ENCODE data around the gene ITGB4. TPM values are rescaled to one million over a fixed set of nuclear protein-coding genes. Genes with fewer than 3 reads are reported as not detected.
A peak's percentile ranks its signal among the peaks of the same experiment; 100 is the strongest.

Gene ITGB4
- total RNA-seq, 1 experiment from 2014 or later = 0.19 TPM

- Histone ChIP-seq H3K9me3 (ENCODE audit: low read length) (no peaks in the 10 kb centered on the region), H3K4me1 (ENCODE audit: low read length) (peaks cover 7% of the 10 kb centered on the region), H2AFZ (ENCODE audit: low read length) (no peak overlapping the region), H3K27ac (ENCODE audit: low read length) (no peak overlapping the region), H3K4me2 (ENCODE audit: low read depth, low read length, poor library complexity, severe bottlenecking) (no peak overlapping the region), H3K9ac (ENCODE audit: low read length) (no peak overlapping the region), H4K20me1 (ENCODE audit: insufficient read depth, low read depth, low read length) (no peaks in the 10 kb centered on the region), H3K79me2 (ENCODE audit: low read length) (no peaks in the 10 kb centered on the region), H3K4me3 (ENCODE audit: low read length) (no peak overlapping the region), H3K27me3 (ENCODE audit: low read length) (no peaks in the 10 kb centered on the region), H3K36me3 (ENCODE audit: insufficient read depth, low read length) (no peaks in the 10 kb centered on the region), H3K9me2 (replicated peaks; ENCODE audit: insufficient read depth, low read length) (no peaks in the 10 kb centered on the region)
- no peak for DNase-seq
Measured at GRCh38 chr17:75731086-75731715, 9.9 kb downstream of the ITGB4 start.

DNA sequence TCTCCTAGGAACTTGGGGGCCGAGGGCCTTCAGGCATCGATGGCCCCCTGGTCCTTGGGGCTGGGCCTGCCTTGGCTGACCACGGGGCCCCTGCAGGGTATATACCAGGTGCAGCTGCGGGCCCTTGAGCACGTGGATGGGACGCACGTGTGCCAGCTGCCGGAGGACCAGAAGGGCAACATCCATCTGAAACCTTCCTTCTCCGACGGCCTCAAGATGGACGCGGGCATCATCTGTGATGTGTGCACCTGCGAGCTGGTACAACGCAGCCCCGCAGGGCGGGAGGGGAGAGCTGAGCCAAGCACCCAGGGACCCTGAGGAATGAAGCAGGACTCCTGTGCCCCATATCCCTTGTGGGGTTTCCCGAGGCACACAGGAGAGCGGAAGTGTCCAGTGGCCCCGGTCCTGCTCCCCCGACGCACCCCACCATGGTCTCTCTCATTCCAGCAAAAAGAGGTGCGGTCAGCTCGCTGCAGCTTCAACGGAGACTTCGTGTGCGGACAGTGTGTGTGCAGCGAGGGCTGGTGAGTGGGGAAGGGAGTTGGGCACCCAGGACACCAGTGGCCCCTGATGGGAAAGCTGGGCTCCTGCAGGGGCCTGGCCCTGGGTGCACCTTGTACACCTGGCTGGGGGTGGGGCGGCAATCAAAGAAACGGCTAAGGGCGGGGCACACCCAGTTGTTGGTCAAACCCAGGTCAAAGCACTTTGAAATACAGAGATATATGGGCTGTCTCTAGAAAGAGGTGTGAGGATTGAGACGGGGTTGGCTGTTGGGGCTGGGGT, 10.6 kb downstream of the ITGB4 start:
- H3K9me2 ChIP-seq (replicated peaks; ENCODE audit: insufficient read depth, low read length) = no peaks in the 10 kb centered on the region
- no peak overlapping the region for H3K4me2 ChIP-seq (ENCODE audit: low read depth, low read length, poor library complexity, severe bottlenecking)
- DNase-seq = no peak
- H3K9ac ChIP-seq (ENCODE audit: low read length) = no peak overlapping the region
- no peaks in the 10 kb centered on the region for H3K79me2 ChIP-seq (ENCODE audit: low read length)
- no peak overlapping the region for H2AFZ ChIP-seq (ENCODE audit: low read length)
- no peaks in the 10 kb centered on the region for H4K20me1 ChIP-seq (ENCODE audit: insufficient read depth, low read depth, low read length)
- H3K27me3 ChIP-seq (ENCODE audit: low read length) = no peaks in the 10 kb centered on the region
- H3K4me1 ChIP-seq (ENCODE audit: low read length) = peaks cover 7% of the 10 kb centered on the region
- H3K4me3 ChIP-seq (ENCODE audit: low read length) = no peak overlapping the region
- H3K27ac ChIP-seq (ENCODE audit: low read length) = no peak overlapping the region
- no peaks in the 10 kb centered on the region for H3K36me3 ChIP-seq (ENCODE audit: insufficient read depth, low read length)
- H3K9me3 ChIP-seq (ENCODE audit: low read length) = no peaks in the 10 kb centered on the region

DNA sequence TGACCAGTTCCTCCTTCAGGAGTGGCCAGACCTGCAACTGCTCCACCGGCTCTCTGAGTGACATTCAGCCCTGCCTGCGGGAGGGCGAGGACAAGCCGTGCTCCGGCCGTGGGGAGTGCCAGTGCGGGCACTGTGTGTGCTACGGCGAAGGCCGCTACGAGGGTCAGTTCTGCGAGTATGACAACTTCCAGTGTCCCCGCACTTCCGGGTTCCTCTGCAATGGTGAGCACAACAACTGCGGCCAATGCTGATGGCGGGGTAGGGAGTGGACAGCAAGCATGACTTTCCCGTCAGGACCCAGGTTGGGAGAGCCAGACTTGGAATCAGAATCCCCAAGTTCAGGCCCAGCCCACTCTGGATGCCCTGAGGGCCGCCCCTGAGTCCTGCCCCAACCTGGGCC, 12.2 kb downstream of the ITGB4 start:
- H3K9ac ChIP-seq (ENCODE audit: low read length) = no peak overlapping the region

DNA sequence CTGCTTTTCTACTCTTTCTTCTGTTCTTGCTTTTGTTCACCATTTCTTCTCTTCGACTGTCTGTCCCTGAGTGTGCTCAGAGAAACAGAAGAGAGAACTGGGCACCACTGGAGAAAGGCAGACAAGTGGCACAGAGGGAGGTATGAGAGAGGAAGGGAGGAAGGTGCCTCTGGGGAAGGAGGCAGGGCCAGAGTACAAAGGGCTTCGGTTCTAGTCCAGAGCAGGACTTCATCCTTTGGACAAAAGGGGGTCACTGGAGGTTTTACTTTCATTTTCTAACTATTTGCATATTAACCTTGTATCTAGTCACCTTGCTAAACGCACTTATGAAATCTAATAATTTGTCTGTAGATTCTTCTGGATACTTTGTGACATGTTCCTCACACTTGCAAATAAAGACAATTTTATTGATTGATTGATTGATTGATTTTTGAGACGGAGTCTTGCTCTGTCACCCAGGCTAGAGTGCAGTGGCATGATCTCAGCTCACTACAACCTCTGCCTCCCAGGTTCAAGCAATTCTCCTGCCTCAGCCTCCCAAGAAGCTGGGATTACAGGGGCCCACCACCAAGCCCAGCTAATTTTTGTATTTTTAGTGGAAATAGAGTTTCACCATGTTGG, 13.5 kb downstream of the ITGB4 start:
- DNase-seq = no peak
- no peaks in the 10 kb centered on the region for H3K36me3 ChIP-seq (ENCODE audit: insufficient read depth, low read length)
- peak overlapping the region; percentile 20; the same call in 1 of the 2 replicates for H3K4me3 ChIP-seq (ENCODE audit: low read length)
- H3K27me3 ChIP-seq (ENCODE audit: low read length) = no peaks in the 10 kb centered on the region
- H3K79me2 ChIP-seq (ENCODE audit: low read length) = no peaks in the 10 kb centered on the region
- 0 out of 2 replicates have a peak overlapping the region, but pooled peaks have one; percentile 1 for H3K9ac ChIP-seq (ENCODE audit: low read length)
- no peaks in the 10 kb centered on the region for H4K20me1 ChIP-seq (ENCODE audit: insufficient read depth, low read depth, low read length)
- peaks cover 16% of the 10 kb centered on the region for H3K4me1 ChIP-seq (ENCODE audit: low read length)
- H3K4me2 ChIP-seq (ENCODE audit: low read depth, low read length, poor library complexity, severe bottlenecking) = peak overlapping the region; percentile 52
- no peaks in the 10 kb centered on the region for H3K9me2 ChIP-seq (replicated peaks; ENCODE audit: insufficient read depth, low read length)
- H3K9me3 ChIP-seq (ENCODE audit: low read length) = no peaks in the 10 kb centered on the region
- H3K27ac ChIP-seq (ENCODE audit: low read length) = no peak overlapping the region
- H2AFZ ChIP-seq (ENCODE audit: low read length) = peak overlapping the region; percentile 33; the same call in 1 of the 2 replicates

More for the DNA sequence above, 12.2 kb downstream of the ITGB4 start:
- H4K20me1 ChIP-seq (ENCODE audit: insufficient read depth, low read depth, low read length) = no peaks in the 10 kb centered on the region
- H2AFZ ChIP-seq (ENCODE audit: low read length) = no peak overlapping the region
- no peaks in the 10 kb centered on the region for H3K9me3 ChIP-seq (ENCODE audit: low read length)
- no peaks in the 10 kb centered on the region for H3K9me2 ChIP-seq (replicated peaks; ENCODE audit: insufficient read depth, low read length)
- H3K27me3 ChIP-seq (ENCODE audit: low read length) = no peaks in the 10 kb centered on the region
- no peaks in the 10 kb centered on the region for H3K36me3 ChIP-seq (ENCODE audit: insufficient read depth, low read length)
- no peak for DNase-seq
- H3K4me2 ChIP-seq (ENCODE audit: low read depth, low read length, poor library complexity, severe bottlenecking) = no peak overlapping the region
- no peak overlapping the region for H3K4me3 ChIP-seq (ENCODE audit: low read length)
- no peak overlapping the region for H3K27ac ChIP-seq (ENCODE audit: low read length)
- peaks cover 16% of the 10 kb centered on the region for H3K4me1 ChIP-seq (ENCODE audit: low read length)
- H3K79me2 ChIP-seq (ENCODE audit: low read length) = no peaks in the 10 kb centered on the region

GRCh38 chr17:75736173-75736835, 15.0 kb downstream of the ITGB4 start:
- Histone ChIP-seq H3K9me2 (replicated peaks; ENCODE audit: insufficient read depth, low read length) (no peaks in the 10 kb centered on the region), H3K4me3 (ENCODE audit: low read length) (no peak overlapping the region), H3K4me2 (ENCODE audit: low read depth, low read length, poor library complexity, severe bottlenecking) (no peak overlapping the region), H4K20me1 (ENCODE audit: insufficient read depth, low read depth, low read length) (no peaks in the 10 kb centered on the region), H3K79me2 (ENCODE audit: low read length) (no peaks in the 10 kb centered on the region), H2AFZ (ENCODE audit: low read length) (no peak overlapping the region), H3K27ac (ENCODE audit: low read length) (no peak overlapping the region), H3K9me3 (ENCODE audit: low read length) (no peaks in the 10 kb centered on the region), H3K4me1 (ENCODE audit: low read length) (peaks cover 16% of the 10 kb centered on the region), H3K9ac (ENCODE audit: low read length) (no peak overlapping the region), H3K27me3 (ENCODE audit: low read length) (no peaks in the 10 kb centered on the region), H3K36me3 (ENCODE audit: insufficient read depth, low read length) (no peaks in the 10 kb centered on the region)
- no peak for DNase-seq

GRCh38 chr17:75737133-75737962, 16.1 kb downstream of the ITGB4 start:
- peak overlapping the region; percentile 31 for H3K4me2 ChIP-seq (ENCODE audit: low read depth, low read length, poor library complexity, severe bottlenecking)
- H3K9ac ChIP-seq (ENCODE audit: low read length) = 0 out of 2 replicates have a peak overlapping the region, but pooled peaks have one; percentile 9
- no peak for DNase-seq
- no peaks in the 10 kb centered on the region for H3K9me2 ChIP-seq (replicated peaks; ENCODE audit: insufficient read depth, low read length)
- H2AFZ ChIP-seq (ENCODE audit: low read length) = 0 out of 2 replicates have a peak overlapping the region, but pooled peaks have one; percentile 58
- no peaks in the 10 kb centered on the region for H3K79me2 ChIP-seq (ENCODE audit: low read length)
- H3K27me3 ChIP-seq (ENCODE audit: low read length) = no peaks in the 10 kb centered on the region
- H3K27ac ChIP-seq (ENCODE audit: low read length) = no peak overlapping the region
- H3K36me3 ChIP-seq (ENCODE audit: insufficient read depth, low read length) = no peaks in the 10 kb centered on the region
- no peaks in the 10 kb centered on the region for H3K9me3 ChIP-seq (ENCODE audit: low read length)
- no peaks in the 10 kb centered on the region for H4K20me1 ChIP-seq (ENCODE audit: insufficient read depth, low read depth, low read length)
- no peak overlapping the region for H3K4me3 ChIP-seq (ENCODE audit: low read length)
- H3K4me1 ChIP-seq (ENCODE audit: low read length) = peaks cover 16% of the 10 kb centered on the region

DNA sequence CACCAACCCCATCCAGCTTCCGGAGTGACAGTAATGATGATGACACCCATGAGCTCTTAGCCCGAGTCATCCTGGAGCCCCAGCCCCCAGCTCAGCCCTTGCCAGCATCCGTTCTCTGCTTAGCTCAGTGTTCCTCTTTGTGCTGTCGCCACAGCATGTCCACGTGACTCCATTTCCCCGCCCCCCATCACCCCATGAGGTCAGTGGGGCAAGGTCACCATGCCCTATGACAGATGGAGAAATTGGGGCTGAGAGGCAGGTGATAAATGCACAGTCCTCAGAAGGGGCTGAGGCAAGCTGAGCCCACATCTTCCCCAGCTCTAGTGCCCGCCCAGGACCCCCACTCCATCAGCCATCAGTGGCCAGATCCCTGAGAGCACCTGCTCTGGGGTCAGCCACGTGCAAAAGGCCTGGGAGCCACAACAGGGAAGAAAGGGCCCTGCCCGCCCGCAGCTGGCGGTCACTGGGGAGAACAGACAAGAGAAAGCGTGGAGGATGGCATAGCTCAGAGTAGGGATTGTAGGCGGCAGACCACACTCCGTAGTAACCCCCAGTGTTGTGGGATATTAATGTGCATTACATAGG, 17.1 kb downstream of the ITGB4 start:
- H3K4me1 ChIP-seq (ENCODE audit: low read length) = peaks cover 16% of the 10 kb centered on the region
- no peaks in the 10 kb centered on the region for H3K9me3 ChIP-seq (ENCODE audit: low read length)
- peak overlapping the region; percentile 58; the same call in 1 of the 2 replicates for H2AFZ ChIP-seq (ENCODE audit: low read length)
- no peaks in the 10 kb centered on the region for H3K36me3 ChIP-seq (ENCODE audit: insufficient read depth, low read length)
- no peaks in the 10 kb centered on the region for H3K27me3 ChIP-seq (ENCODE audit: low read length)
- H3K9ac ChIP-seq (ENCODE audit: low read length) = 0 out of 2 replicates have a peak overlapping the region, but pooled peaks have one; percentile 9
- no peaks in the 10 kb centered on the region for H3K9me2 ChIP-seq (replicated peaks; ENCODE audit: insufficient read depth, low read length)
- peak overlapping the region; percentile 31 for H3K4me2 ChIP-seq (ENCODE audit: low read depth, low read length, poor library complexity, severe bottlenecking)
- no peak overlapping the region for H3K27ac ChIP-seq (ENCODE audit: low read length)
- no peak overlapping the region for H3K4me3 ChIP-seq (ENCODE audit: low read length)
- H4K20me1 ChIP-seq (ENCODE audit: insufficient read depth, low read depth, low read length) = no peaks in the 10 kb centered on the region
- DNase-seq = peak; percentile 70
- H3K79me2 ChIP-seq (ENCODE audit: low read length) = no peaks in the 10 kb centered on the region

All from Karpas-422 (cell line).